Activated CD4-positive, alpha-beta memory T cell treated with anti-CD3 and anti-CD28 coated beads, Interleukin-2, amount 10 ng/mL, durations not matched to agents 7 days and 5 days (primary cell): ENCODE measurements around the gene GMDS. TPM values are rescaled to one million over a fixed set of nuclear protein-coding genes. Genes with fewer than 3 reads are reported as not detected.
"Not testable (repeated sequence)": the region's sequence is repeated elsewhere in the genome, so short reads cannot be mapped to it uniquely, and the experiment has no call there.

Experiments used
- CTCF ChIA-PET: fragments of 350-600 bp; sonication (Branson Sonifier 250); formaldehyde crosslinking; loops from one replicate; lab custom pipeline; 2021; ENCODE audit warnings: antibody characterized with exemption, inconsistent platforms; lab: Charles Lee
- POLR2A ChIA-PET: fragments of 350-600 bp; sonication (Branson Sonifier 250); formaldehyde crosslinking; loops from one replicate; lab custom pipeline; 2021; ENCODE audit warnings: antibody characterized with exemption; lab: Charles Lee
- DNase-seq: peaks from one replicate; pipeline ENCODE4 v3.0.0-alpha.2; 2020
- H3K27ac Mint-ChIP-seq: one replicate; pipeline ENCODE4 v1.8.0; 2021; ENCODE audit warnings: mild to moderate bottlenecking, mixed read lengths
- H3K27me3 Mint-ChIP-seq: one replicate; pipeline ENCODE4 v1.8.0; 2021; ENCODE audit warnings: mixed read lengths
- H3K36me3 Mint-ChIP-seq: one replicate; pipeline ENCODE4 v1.8.0; 2021; ENCODE audit warnings: low read depth, mixed read lengths
- H3K4me1 Mint-ChIP-seq: one replicate; pipeline ENCODE4 v1.8.0; 2021; ENCODE audit warnings: mixed read lengths
- H3K4me3 Mint-ChIP-seq: one replicate; pipeline ENCODE4 v1.8.0; 2021; ENCODE audit warnings: mild to moderate bottlenecking, mixed read lengths
- H3K9me3 Mint-ChIP-seq: one replicate; pipeline ENCODE4 v1.8.0; 2021; ENCODE audit warnings: mixed read lengths
- total RNA-seq, 2 experiments: library from RNA; stranded (reverse); gene quantifications; one replicate each; pipeline ENCODE4 v1.2.3, GENCODE V29; 2021

GMDS gene
- total RNA-seq, 2 experiments from 2014 or later, result 23.7 to 24.7 TPM

GRCh38 chr6:1695546-1696462 is 549.6 kb downstream of the GMDS start:
- no peak overlapping the region for H3K4me3 Mint-ChIP-seq
- POLR2A ChIA-PET, result no interaction called here
- CTCF ChIA-PET, result no interaction called here

GRCh38 chr6:1691828-1692227 is 553.6 kb downstream of the GMDS start:
- H3K27me3 Mint-ChIP-seq, H3K4me1 Mint-ChIP-seq, DNase-seq, H3K27ac Mint-ChIP-seq, POLR2A ChIA-PET, CTCF ChIA-PET, H3K4me3 Mint-ChIP-seq, H3K9me3 Mint-ChIP-seq, H3K36me3 Mint-ChIP-seq: not testable (repeated sequence)

More at GRCh38 chr6:1695546-1696462, 549.6 kb downstream of the GMDS start:
- Mint-ChIP-seq H3K27ac (no peak overlapping the region), H3K36me3 (no peaks in the 10 kb centered on the region), H3K4me1 (no peaks in the 10 kb centered on the region), H3K9me3 (peaks cover 1% of the 10 kb centered on the region), H3K27me3 (no peaks in the 10 kb centered on the region)
- no peak for DNase-seq

GRCh38 chr6:1690656-1691055 is 554.7 kb downstream of the GMDS start:
- H3K36me3 Mint-ChIP-seq, POLR2A ChIA-PET, H3K27ac Mint-ChIP-seq, H3K4me3 Mint-ChIP-seq, H3K4me1 Mint-ChIP-seq, DNase-seq, H3K27me3 Mint-ChIP-seq, CTCF ChIA-PET, H3K9me3 Mint-ChIP-seq: not testable (repeated sequence)

- CTCF ChIA-PET, result interaction anchor here (0.5 kb wide), 1 partner anchor 520 kb away, joined by 3 read pairs; no protein-coding TSS in a partner anchor
- Mint-ChIP-seq H3K4me1 (no peaks in the 10 kb centered on the region), H3K27ac (no peak overlapping the region), H3K36me3 (no peaks in the 10 kb centered on the region), H3K9me3 (peaks cover 1% of the 10 kb centered on the region), H3K4me3 (no peak overlapping the region), H3K27me3 (no peaks in the 10 kb centered on the region)
- no peak for DNase-seq
- POLR2A ChIA-PET, result no interaction called here
These were observed 556.3 kb downstream of the GMDS start for GRCh38 chr6:1689141-1689540.

- Mint-ChIP-seq H3K4me1 (no peaks in the 10 kb centered on the region), H3K9me3 (peaks cover 1% of the 10 kb centered on the region), H3K4me3 (no peak overlapping the region), H3K27ac (no peak overlapping the region), H3K27me3 (no peaks in the 10 kb centered on the region), H3K36me3 (no peaks in the 10 kb centered on the region)
- ChIA-PET POLR2A (no interaction called here), CTCF (no interaction called here)
- DNase-seq, result no peak
These were observed 557.0 kb downstream of the GMDS start for GRCh38 chr6:1688396-1688795.

GRCh38 chr6:1687402-1687801 is 558.0 kb downstream of the GMDS start:
- H3K9me3 Mint-ChIP-seq, result no peaks in the 10 kb centered on the region
- H3K27ac Mint-ChIP-seq, result no peak overlapping the region
- no peak for DNase-seq
- ChIA-PET CTCF (no interaction called here), POLR2A (no interaction called here)
- no peak overlapping the region for H3K4me3 Mint-ChIP-seq
- H3K4me1 Mint-ChIP-seq, result no peaks in the 10 kb centered on the region
- H3K36me3 Mint-ChIP-seq, result no peaks in the 10 kb centered on the region
- no peaks in the 10 kb centered on the region for H3K27me3 Mint-ChIP-seq

GRCh38 chr6:1686117-1687098 is 559.0 kb downstream of the GMDS start:
- POLR2A ChIA-PET, result no interaction called here
- Mint-ChIP-seq H3K36me3 (no peaks in the 10 kb centered on the region), H3K27me3 (no peaks in the 10 kb centered on the region), H3K9me3 (no peaks in the 10 kb centered on the region), H3K4me3 (no peak overlapping the region), H3K4me1 (no peaks in the 10 kb centered on the region), H3K27ac (no peak overlapping the region)
- CTCF ChIA-PET, result no interaction called here
- no peak for DNase-seq

GRCh38 chr6:1679688-1680068 is 565.7 kb downstream of the GMDS start:
- H3K4me1 Mint-ChIP-seq, result no peaks in the 10 kb centered on the region

GRCh38 chr6:1679031-1679687 is 566.2 kb downstream of the GMDS start:
- H3K36me3 Mint-ChIP-seq, result no peaks in the 10 kb centered on the region

More at GRCh38 chr6:1679688-1680068, 565.7 kb downstream of the GMDS start:
- CTCF ChIA-PET, result no interaction called here
- H3K27ac Mint-ChIP-seq, result no peak overlapping the region
- no peaks in the 10 kb centered on the region for H3K36me3 Mint-ChIP-seq
- H3K27me3 Mint-ChIP-seq, result no peaks in the 10 kb centered on the region
- POLR2A ChIA-PET, result no interaction called here
- H3K4me3 Mint-ChIP-seq, result no peak overlapping the region
- no peak for DNase-seq
- no peaks in the 10 kb centered on the region for H3K9me3 Mint-ChIP-seq

GRCh38 chr6:1678201-1678600 is 567.2 kb downstream of the GMDS start:
- no peaks in the 10 kb centered on the region for H3K9me3 Mint-ChIP-seq
- no peak overlapping the region for H3K27ac Mint-ChIP-seq
- H3K27me3 Mint-ChIP-seq, result no peaks in the 10 kb centered on the region
- no peaks in the 10 kb centered on the region for H3K4me1 Mint-ChIP-seq
- ChIA-PET CTCF (interaction anchor here (0.6 kb wide), 1 partner anchor 585 kb away, joined by 3 read pairs; no protein-coding TSS in a partner anchor), POLR2A (no interaction called here)
- DNase-seq, result no peak
- no peak overlapping the region for H3K4me3 Mint-ChIP-seq
- no peaks in the 10 kb centered on the region for H3K36me3 Mint-ChIP-seq

More at GRCh38 chr6:1679031-1679687, 566.2 kb downstream of the GMDS start:
- Mint-ChIP-seq H3K4me1 (no peaks in the 10 kb centered on the region), H3K27ac (no peak overlapping the region), H3K4me3 (no peak overlapping the region), H3K9me3 (no peaks in the 10 kb centered on the region), H3K27me3 (no peaks in the 10 kb centered on the region)
- POLR2A ChIA-PET, result no interaction called here
- CTCF ChIA-PET, result no interaction called here
- no peak for DNase-seq

GRCh38 chr6:1672379-1672778 is 573.0 kb downstream of the GMDS start:
- Mint-ChIP-seq H3K4me3 (no peak overlapping the region), H3K9me3 (no peaks in the 10 kb centered on the region), H3K36me3 (no peaks in the 10 kb centered on the region), H3K4me1 (no peaks in the 10 kb centered on the region), H3K27ac (no peak overlapping the region), H3K27me3 (no peaks in the 10 kb centered on the region)
- DNase-seq, result no peak
- ChIA-PET POLR2A (no interaction called here), CTCF (no interaction called here)

GRCh38 chr6:1670711-1671462 is 574.5 kb downstream of the GMDS start:
- H3K36me3 Mint-ChIP-seq, result no peaks in the 10 kb centered on the region
- CTCF ChIA-PET, result no interaction called here
- H3K9me3 Mint-ChIP-seq, result no peaks in the 10 kb centered on the region
- no peak for DNase-seq
- H3K27ac Mint-ChIP-seq, result no peak overlapping the region
- H3K4me3 Mint-ChIP-seq, result no peak overlapping the region
- H3K27me3 Mint-ChIP-seq, result no peaks in the 10 kb centered on the region
- POLR2A ChIA-PET, result no interaction called here
- no peaks in the 10 kb centered on the region for H3K4me1 Mint-ChIP-seq
